Measurements from ENCODE around the gene NFE2L3.

NFE2L3 gene

GRCh38 chr7:26151650-26151952, 397 bp upstream of the NFE2L3 start:
- TF ChIP-seq, protein P1, sequence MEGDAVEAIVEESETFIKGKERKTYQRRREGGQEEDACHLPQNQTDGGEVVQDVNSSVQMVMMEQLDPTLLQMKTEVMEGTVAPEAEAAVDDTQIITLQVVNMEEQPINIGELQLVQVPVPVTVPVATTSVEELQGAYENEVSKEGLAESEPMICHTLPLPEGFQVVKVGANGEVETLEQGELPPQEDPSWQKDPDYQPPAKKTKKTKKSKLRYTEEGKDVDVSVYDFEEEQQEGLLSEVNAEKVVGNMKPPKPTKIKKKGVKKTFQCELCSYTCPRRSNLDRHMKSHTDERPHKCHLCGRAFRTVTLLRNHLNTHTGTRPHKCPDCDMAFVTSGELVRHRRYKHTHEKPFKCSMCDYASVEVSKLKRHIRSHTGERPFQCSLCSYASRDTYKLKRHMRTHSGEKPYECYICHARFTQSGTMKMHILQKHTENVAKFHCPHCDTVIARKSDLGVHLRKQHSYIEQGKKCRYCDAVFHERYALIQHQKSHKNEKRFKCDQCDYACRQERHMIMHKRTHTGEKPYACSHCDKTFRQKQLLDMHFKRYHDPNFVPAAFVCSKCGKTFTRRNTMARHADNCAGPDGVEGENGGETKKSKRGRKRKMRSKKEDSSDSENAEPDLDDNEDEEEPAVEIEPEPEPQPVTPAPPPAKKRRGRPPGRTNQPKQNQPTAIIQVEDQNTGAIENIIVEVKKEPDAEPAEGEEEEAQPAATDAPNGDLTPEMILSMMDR (IDR thresholded peaks at IDR 0.05; ENCODE audit: insufficient read depth, low read depth, low read length, missing control alignments): no peak
- H3K4me3 ChIP-seq (ENCODE audit: low read depth, low read length): peak overlapping the region; percentile 55
- DNase-seq (ENCODE audit: low read depth): no peak

DNA sequence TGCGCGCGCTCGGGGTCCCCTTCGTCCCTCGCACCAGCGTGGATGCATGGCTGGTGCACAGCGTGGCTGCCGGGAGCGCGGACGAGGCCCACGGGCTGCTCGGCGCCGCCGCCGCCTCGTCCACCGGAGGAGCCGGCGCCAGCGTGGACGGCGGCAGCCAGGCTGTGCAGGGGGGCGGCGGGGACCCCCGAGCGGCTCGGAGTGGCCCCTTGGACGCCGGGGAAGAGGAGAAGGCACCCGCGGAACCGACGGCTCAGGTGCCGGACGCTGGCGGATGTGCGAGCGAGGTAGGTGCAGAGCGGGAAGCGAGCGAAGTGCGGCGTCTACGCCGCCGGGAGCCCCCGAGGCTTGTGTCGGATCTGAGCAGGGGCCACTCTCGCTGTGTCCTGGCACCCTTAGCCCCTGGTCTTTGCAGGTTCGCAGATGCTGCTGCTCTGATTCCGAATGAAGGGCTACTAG, 813 bp downstream of the NFE2L3 start:
- peak; percentile 41 for DNase-seq (ENCODE audit: low read depth)
- peak overlapping the region; percentile 76 for H3K4me3 ChIP-seq (ENCODE audit: low read depth, low read length)

DNA sequence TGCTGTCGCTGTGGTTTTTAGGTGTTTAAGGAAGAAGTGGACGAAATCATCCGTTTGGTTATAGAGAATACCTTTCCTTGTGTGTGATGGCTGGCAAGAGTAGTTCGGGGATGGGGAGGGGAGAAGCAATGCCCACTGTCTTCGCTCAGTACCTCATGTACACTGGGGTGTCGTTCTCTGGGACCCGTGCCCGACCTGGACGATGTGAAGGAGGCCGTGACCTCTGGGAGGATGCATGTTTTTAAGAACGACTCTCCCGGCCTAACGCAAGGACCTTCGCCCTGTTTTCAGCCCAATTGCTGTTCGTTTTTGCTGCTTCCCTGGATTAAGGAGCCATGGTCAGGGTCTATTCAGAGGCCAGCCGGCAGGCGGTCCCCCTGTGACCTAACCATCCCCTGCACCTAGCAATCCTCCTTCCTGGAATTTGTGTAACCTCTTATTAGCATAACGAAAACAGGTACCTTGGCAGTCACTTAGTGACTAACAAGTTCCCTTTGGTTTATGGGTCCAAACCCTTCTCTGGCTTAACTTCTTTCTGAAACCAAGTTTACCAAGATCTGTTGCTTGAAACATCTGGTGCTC, 1.3 kb downstream of the NFE2L3 start:
- peak; percentile 25 for DNase-seq (ENCODE audit: low read depth)
- TF ChIP-seq, protein P1 (IDR thresholded peaks at IDR 0.05; ENCODE audit: insufficient read depth, low read depth, low read length, missing control alignments): no peak
- H3K4me3 ChIP-seq (ENCODE audit: low read depth, low read length): peak overlapping the region; percentile 76

GRCh38 chr7:26153823-26154783, 2.1 kb downstream of the NFE2L3 start:
- DNase-seq (ENCODE audit: low read depth): no peak
- peak overlapping the region; percentile 76 for H3K4me3 ChIP-seq (ENCODE audit: low read depth, low read length)
- TF ChIP-seq, protein P1 (IDR thresholded peaks at IDR 0.05; ENCODE audit: insufficient read depth, low read depth, low read length, missing control alignments): no peak

DNA sequence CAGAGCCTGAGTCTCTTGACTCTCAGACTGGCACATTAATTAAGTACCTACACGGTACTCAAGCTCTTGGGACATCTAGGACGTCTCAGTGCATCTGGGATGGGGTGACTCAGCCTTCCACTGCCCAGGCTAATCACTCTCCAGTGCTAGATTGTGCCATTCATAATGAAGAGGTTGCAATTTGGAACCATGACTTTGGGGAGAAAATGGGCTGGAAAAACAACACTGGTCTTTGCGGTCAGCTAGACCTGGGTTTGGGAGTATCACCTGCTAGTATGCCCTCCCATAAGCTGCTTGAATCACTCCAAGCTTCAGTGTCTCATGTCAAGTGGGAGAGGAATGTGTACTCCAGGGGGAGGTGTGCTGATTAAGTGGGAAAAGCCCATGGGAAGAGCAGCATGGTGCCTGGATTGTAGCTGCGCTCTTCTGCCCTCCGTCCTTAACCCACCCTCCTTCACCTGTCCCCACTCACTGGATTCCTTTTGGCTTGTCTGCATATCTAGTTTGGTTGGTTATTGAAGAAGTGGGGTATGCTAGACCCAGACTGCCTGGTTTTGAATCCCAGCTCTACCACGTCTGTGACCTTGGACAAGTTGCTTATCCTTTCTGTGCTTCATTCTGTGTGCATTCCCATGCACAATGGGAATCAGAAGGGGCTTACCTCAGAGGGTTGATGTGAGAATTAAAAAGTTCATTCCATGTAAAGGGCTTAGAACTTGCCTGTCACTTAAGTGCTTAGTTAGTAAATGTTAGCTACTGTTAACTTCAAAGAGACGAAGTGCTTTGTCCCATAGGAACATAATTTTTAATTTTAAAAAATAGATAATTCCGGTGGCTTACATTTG, 3.8 kb downstream of the NFE2L3 start:
- DNase-seq (ENCODE audit: low read depth): peak; percentile 21
- peak overlapping the region; percentile 32 for H3K4me3 ChIP-seq (ENCODE audit: low read depth, low read length)
- TF ChIP-seq, protein P1 (IDR thresholded peaks at IDR 0.05; ENCODE audit: insufficient read depth, low read depth, low read length, missing control alignments): no peak

DNA sequence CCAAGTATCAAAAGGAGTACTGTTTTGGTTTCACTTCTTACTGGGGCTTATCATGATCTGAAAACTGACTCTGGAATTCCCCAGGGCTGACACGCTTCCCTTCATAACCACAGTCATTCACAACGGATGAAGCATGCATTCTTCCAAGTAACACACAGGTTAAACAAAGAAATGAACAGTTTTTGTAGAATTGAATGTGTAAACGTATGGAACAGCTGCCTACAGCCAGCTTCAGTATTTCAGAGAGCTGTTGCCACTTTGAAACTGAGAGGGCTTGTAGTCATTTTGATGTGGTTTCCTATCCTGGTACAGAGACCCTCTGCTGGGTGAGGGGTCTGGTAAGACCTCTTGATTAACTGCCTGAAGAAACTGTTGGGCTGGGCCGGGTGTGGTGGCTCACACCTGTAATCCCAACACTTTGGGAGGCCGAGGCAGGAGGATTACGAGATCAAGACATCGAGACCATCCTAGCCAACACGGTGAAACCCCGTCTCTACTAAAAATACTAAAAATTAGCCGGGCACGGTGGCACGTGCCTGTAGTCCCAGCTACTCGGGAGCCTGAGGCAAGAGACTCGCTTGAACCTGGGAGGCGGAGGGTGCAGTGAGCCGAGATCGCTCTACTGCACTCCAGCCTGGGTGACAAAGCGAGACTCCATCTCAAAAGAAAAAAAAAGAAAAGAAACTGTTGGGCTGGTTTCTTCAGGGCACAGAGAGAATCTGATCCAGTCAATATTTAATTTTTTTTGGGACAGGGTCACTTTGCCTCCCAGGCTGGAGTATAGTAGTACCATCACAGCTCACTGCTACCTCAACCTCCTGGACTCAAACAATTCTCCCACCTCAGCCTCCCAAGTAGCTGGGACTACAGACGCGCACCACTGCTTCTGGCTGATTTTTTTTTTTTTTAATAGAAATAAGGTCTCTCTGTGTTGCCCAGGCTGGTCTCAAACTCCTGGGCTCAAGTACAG, 4.7 kb downstream of the NFE2L3 start:
- TF ChIP-seq, protein P1 (IDR thresholded peaks at IDR 0.05; ENCODE audit: insufficient read depth, low read depth, low read length, missing control alignments): no peak
- peak overlapping the region; percentile 32 for H3K4me3 ChIP-seq (ENCODE audit: low read depth, low read length)
- DNase-seq (ENCODE audit: low read depth): peak; percentile 89

All from GM12865 (cell line).